Measurements from ENCODE around the gene CRYM. TPM values are rescaled to one million over a fixed set of nuclear protein-coding genes. Genes with fewer than 3 reads are reported as not detected.

Gene CRYM
- total and polyA plus RNA-seq, 10 of the 15 experiments (the other 5 are each of a cell fraction or from before 2014, with no cell fraction given) = 0.30 to 6.1 (median 3.9) TPM

DNA sequence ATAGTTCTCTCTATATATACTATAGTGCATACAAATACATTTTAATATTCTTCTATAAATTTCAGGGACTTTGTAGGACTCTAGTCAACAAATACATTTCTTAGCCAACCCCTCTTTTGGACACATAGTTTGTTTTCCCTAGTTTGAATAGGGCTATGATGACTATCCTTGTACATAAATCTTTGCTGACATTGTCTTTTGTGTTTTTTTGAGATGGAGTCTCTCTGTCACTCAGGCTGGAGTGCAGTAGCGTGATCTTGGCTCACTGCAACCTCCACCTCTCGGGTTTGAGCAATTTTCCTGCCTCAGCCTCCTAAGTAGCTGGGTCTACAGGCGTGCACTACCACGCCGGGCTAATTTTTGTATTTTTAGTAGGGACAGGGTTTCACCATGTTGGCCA is 41.3 kb downstream of the CRYM start:
- intact Hi-C loops (cut with micrococcal nuclease; ENCODE audit: unreplicated experiment) = no loop called here
- ChIA-PET SMC1A (ENCODE audit: uncharacterized antibody, unreplicated experiment) (no interaction called here), CTCF (interaction anchor here (0.9 kb wide), 1 partner anchor 12 kb away, joined by 3 read pairs; no protein-coding TSS in a partner anchor)
- TF ChIP-seq ZNF217 (IDR thresholded peaks at IDR 0.05) (no peak), REST (IDR thresholded peaks at IDR 0.05; ENCODE audit: low read depth, low read length) (no peak), PKNOX1 (IDR thresholded peaks at IDR 0.05) (no peak), MEF2B (IDR thresholded peaks at IDR 0.05; ENCODE audit: partially characterized antibody, poor library complexity, severe bottlenecking) (no peak), KDM1A (IDR thresholded peaks at IDR 0.05; ENCODE audit: borderline replicate concordance) (no peak), DPF2 (IDR thresholded peaks at IDR 0.05) (no peak), SIX5 (IDR thresholded peaks at IDR 0.05; ENCODE audit: low read depth, low read length, severe bottlenecking) (no peak), CREM (IDR thresholded peaks at IDR 0.05; ENCODE audit: low read depth) (no peak), POLR2AphosphoS5 (IDR thresholded peaks at IDR 0.05; ENCODE audit: low read length) (no peak), TARDBP (IDR thresholded peaks at IDR 0.05; ENCODE audit: borderline replicate concordance) (no peak), POLR2AphosphoS2 (IDR thresholded peaks at IDR 0.05; ENCODE audit: low read depth, low read length) (no peak), EZH2 (IDR thresholded peaks at IDR 0.05; ENCODE audit: borderline replicate concordance, control insufficient read depth, low read depth, low read length) (no peak), ZNF24 (IDR thresholded peaks at IDR 0.05) (no peak), SKIL (IDR thresholded peaks at IDR 0.05; ENCODE audit: low read depth, poor library complexity, severe bottlenecking) (no peak), SRF (IDR thresholded peaks at IDR 0.05; ENCODE audit: low read depth in 2 of 2, low read length in 2 of 2) (no peak)
- TF ChIP-seq, protein P1, sequence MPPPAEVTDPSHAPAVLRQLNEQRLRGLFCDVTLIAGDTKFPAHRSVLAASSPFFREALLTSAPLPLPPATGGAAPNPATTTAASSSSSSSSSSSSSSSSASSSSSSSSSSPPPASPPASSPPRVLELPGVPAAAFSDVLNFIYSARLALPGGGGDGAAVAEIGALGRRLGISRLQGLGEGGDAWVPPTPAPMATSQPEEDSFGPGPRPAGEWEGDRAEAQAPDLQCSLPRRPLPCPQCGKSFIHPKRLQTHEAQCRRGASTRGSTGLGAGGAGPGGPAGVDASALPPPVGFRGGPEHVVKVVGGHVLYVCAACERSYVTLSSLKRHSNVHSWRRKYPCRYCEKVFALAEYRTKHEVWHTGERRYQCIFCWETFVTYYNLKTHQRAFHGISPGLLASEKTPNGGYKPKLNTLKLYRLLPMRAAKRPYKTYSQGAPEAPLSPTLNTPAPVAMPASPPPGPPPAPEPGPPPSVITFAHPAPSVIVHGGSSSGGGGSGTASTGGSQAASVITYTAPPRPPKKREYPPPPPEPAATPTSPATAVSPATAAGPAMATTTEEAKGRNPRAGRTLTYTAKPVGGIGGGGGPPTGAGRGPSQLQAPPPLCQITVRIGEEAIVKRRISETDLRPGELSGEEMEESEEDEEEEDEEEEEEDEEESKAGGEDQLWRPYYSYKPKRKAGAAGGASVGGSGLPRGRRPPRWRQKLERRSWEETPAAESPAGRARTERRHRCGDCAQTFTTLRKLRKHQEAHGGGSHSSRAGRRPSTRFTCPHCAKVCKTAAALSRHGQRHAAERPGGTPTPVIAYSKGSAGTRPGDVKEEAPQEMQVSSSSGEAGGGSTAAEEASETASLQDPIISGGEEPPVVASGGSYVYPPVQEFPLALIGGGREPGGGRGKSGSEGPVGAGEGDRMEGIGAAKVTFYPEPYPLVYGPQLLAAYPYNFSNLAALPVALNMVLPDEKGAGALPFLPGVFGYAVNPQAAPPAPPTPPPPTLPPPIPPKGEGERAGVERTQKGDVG (CRISPR knock-in tag; IDR thresholded peaks at IDR 0.05) = no peak

More for the DNA sequence above, 41.3 kb downstream of the CRYM start:
- H3K4me3 ChIP-seq = no peak overlapping the region
- in situ Hi-C loops (cut with MboI) = no loop called here
- no TSS peak for BruUV-seq (replicated peaks)
- ChIA-PET POLR2A (interaction anchor here (0.5 to 0.7 kb wide), 2 partner anchors 422 to 1381 kb away, joined by 3 read pairs; no protein-coding TSS in a partner anchor), RAD21 (ENCODE audit: unreplicated experiment) (no interaction called here)
- no peak for FAIRE-seq
- WGBS (ENCODE audit: insufficient coverage, insufficient replicate concordance, low lambda C conversion rate, missing lambda C conversion rate) = 45% methylated on average over 5 of the region's 5 CpGs
- H3K4me2 ChIP-seq (ENCODE audit: control insufficient read depth, insufficient read depth) = no peak overlapping the region
- no peaks in the 10 kb centered on the region for H3K79me2 ChIP-seq (ENCODE audit: control insufficient read depth, insufficient read depth, low read length)
- no peaks in the 10 kb centered on the region; a peak in 2 of 4 replicates for H3K27me3 ChIP-seq (replicated peaks in 1 of 2; ENCODE audit: control insufficient read depth in 2 of 2, insufficient read depth in 2 of 2, low read length in 1 of 2)
- H3K9ac ChIP-seq (ENCODE audit: control insufficient read depth, insufficient read depth, low read length) = no peak overlapping the region
- no peak for DNase-seq (ENCODE audit: low read depth, low spot score)
- H3K9me3 ChIP-seq (replicated peaks; ENCODE audit: control insufficient read depth, insufficient read depth, low read length) = no peaks in the 10 kb centered on the region
- no peaks in the 10 kb centered on the region for H3K36me3 ChIP-seq (ENCODE audit: control insufficient read depth in 2 of 2, insufficient read depth in 2 of 2, low read length in 1 of 2)
- no peaks in the 10 kb centered on the region for H4K20me1 ChIP-seq (ENCODE audit: control insufficient read depth, insufficient read depth)
- no peak overlapping the region for H3K27ac ChIP-seq (ENCODE audit: control insufficient read depth, insufficient read depth)
- no peaks in the 10 kb centered on the region for H3K4me1 ChIP-seq (ENCODE audit: control insufficient read depth, insufficient read depth, low read length)
- no peak overlapping the region for H2AFZ ChIP-seq (ENCODE audit: control insufficient read depth, low read depth, low read length)
- ATAC-seq = no peak
